ENCODE data around the gene CDH7.

CDH7 gene

GRCh38 chr18:65808759-65809158, 57.9 kb downstream of the CDH7 start:
- WGBS, 2 donors (ENCODE audit: extremely low coverage in 2 of 2, insufficient read length in 2 of 2, insufficient replicate concordance in 1 of 2): 100% methylated on average over 3 of the region's 6 CpGs; no CpG with 5 or more reads in 1 of the 2 donors
- H3K23ac ChIP-seq (ENCODE audit: low read depth, low read length, poor library complexity): no peak overlapping the region

GRCh38 chr18:65811307-65811706, 60.5 kb downstream of the CDH7 start:
- H2BK5ac ChIP-seq (ENCODE audit: low read length): no peak overlapping the region
- H3K9me3 ChIP-seq (replicated peaks in 1 of 2; ENCODE audit: control insufficient read depth in 2 of 2, insufficient read depth in 1 of 2, low read depth in 1 of 2, low read length in 2 of 2): no peaks in the 10 kb centered on the region
- H3K79me1 ChIP-seq (ENCODE audit: low read depth, low read length): no peaks in the 10 kb centered on the region
- no CpG with 5 or more reads among the region's 4 CpGs for WGBS, 2 donors (ENCODE audit: extremely low coverage in 2 of 2, insufficient read length in 2 of 2, insufficient replicate concordance in 1 of 2)
- no peak overlapping the region for H2AFZ ChIP-seq (ENCODE audit: low read length)
- no peak overlapping the region for H3K27ac ChIP-seq (replicated peaks; ENCODE audit: low read length)
- H3K9ac ChIP-seq (ENCODE audit: low read depth, low read length, poor library complexity): no peak overlapping the region
- no peak overlapping the region for H3K23ac ChIP-seq (ENCODE audit: low read depth, low read length, poor library complexity)
- H3K36me3 ChIP-seq (replicated peaks in 1 of 2; ENCODE audit: control insufficient read depth in 2 of 2, insufficient read depth in 2 of 2, low read length in 2 of 2): no peaks in the 10 kb centered on the region
- H3K4me2 ChIP-seq (ENCODE audit: insufficient read depth, low read length, poor library complexity, severe bottlenecking): no peak overlapping the region
- no peak overlapping the region for H4K8ac ChIP-seq (ENCODE audit: low read depth, low read length)
- H2AK5ac ChIP-seq (ENCODE audit: low read depth, low read length): no peak overlapping the region
- no peak overlapping the region for H3K4ac ChIP-seq (ENCODE audit: low read length)
- DNase-seq (ENCODE audit: low spot score): no peak
- no peak overlapping the region for H3K14ac ChIP-seq (ENCODE audit: low read length)
- H3K4me3 ChIP-seq (ENCODE audit: low read length in 2 of 2): no peak overlapping the region
- no peak overlapping the region for H3K18ac ChIP-seq (ENCODE audit: low read length)
- no peak overlapping the region for H4K91ac ChIP-seq (ENCODE audit: low read depth, low read length, poor library complexity)
- no peak overlapping the region for H2BK12ac ChIP-seq (ENCODE audit: low read length)
- H2BK120ac ChIP-seq (ENCODE audit: low read depth, low read length): no peak overlapping the region
- no peak overlapping the region for H2BK15ac ChIP-seq (ENCODE audit: low read length)
- H3K4me1 ChIP-seq (ENCODE audit: control insufficient read depth in 2 of 2, insufficient read depth in 1 of 2, low read depth in 1 of 2, low read length in 2 of 2): no peaks in the 10 kb centered on the region
- no peaks in the 10 kb centered on the region for H3K27me3 ChIP-seq (ENCODE audit: control insufficient read depth in 3 of 3, insufficient read depth in 3 of 3, low read depth in 1 of 3, low read length in 3 of 3)

More at GRCh38 chr18:65808759-65809158, 57.9 kb downstream of the CDH7 start:
- no peak overlapping the region for H2BK15ac ChIP-seq (ENCODE audit: low read length)
- no peaks in the 10 kb centered on the region for H3K36me3 ChIP-seq (replicated peaks in 1 of 2; ENCODE audit: control insufficient read depth in 2 of 2, insufficient read depth in 2 of 2, low read length in 2 of 2)
- H3K4ac ChIP-seq (ENCODE audit: low read length): no peak overlapping the region
- H3K4me3 ChIP-seq (ENCODE audit: low read length in 2 of 2): no peak overlapping the region
- H3K9me3 ChIP-seq (replicated peaks in 1 of 2; ENCODE audit: control insufficient read depth in 2 of 2, insufficient read depth in 1 of 2, low read depth in 1 of 2, low read length in 2 of 2): no peaks in the 10 kb centered on the region
- no peak for DNase-seq (ENCODE audit: low spot score)
- H3K4me2 ChIP-seq (ENCODE audit: insufficient read depth, low read length, poor library complexity, severe bottlenecking): no peak overlapping the region
- no peak overlapping the region for H3K14ac ChIP-seq (ENCODE audit: low read length)
- H2AFZ ChIP-seq (ENCODE audit: low read length): no peak overlapping the region
- H2BK120ac ChIP-seq (ENCODE audit: low read depth, low read length): no peak overlapping the region
- H3K4me1 ChIP-seq (ENCODE audit: control insufficient read depth in 2 of 2, insufficient read depth in 1 of 2, low read depth in 1 of 2, low read length in 2 of 2): no peaks in the 10 kb centered on the region
- H2BK5ac ChIP-seq (ENCODE audit: low read length): no peak overlapping the region
- no peak overlapping the region for H3K27ac ChIP-seq (replicated peaks; ENCODE audit: low read length)
- no peak overlapping the region for H4K8ac ChIP-seq (ENCODE audit: low read depth, low read length)
- H4K91ac ChIP-seq (ENCODE audit: low read depth, low read length, poor library complexity): no peak overlapping the region
- H3K18ac ChIP-seq (ENCODE audit: low read length): no peak overlapping the region
- no peaks in the 10 kb centered on the region for H3K79me1 ChIP-seq (ENCODE audit: low read depth, low read length)
- no peak overlapping the region for H3K9ac ChIP-seq (ENCODE audit: low read depth, low read length, poor library complexity)
- no peak overlapping the region for H2BK12ac ChIP-seq (ENCODE audit: low read length)
- no peak overlapping the region for H2AK5ac ChIP-seq (ENCODE audit: low read depth, low read length)
- no peaks in the 10 kb centered on the region for H3K27me3 ChIP-seq (ENCODE audit: control insufficient read depth in 3 of 3, insufficient read depth in 3 of 3, low read depth in 1 of 3, low read length in 3 of 3)

- H3K4me3 ChIP-seq (ENCODE audit: low read length in 2 of 2): no peak overlapping the region
- no peaks in the 10 kb centered on the region for H3K79me1 ChIP-seq (ENCODE audit: low read depth, low read length)
- H2BK120ac ChIP-seq (ENCODE audit: low read depth, low read length): no peak overlapping the region
- no peak overlapping the region for H3K27ac ChIP-seq (replicated peaks; ENCODE audit: low read length)
- H2BK5ac ChIP-seq (ENCODE audit: low read length): no peak overlapping the region
- no CpG with 5 or more reads among the region's 2 CpGs for WGBS, 2 donors (ENCODE audit: extremely low coverage in 2 of 2, insufficient read length in 2 of 2, insufficient replicate concordance in 1 of 2)
- no peak overlapping the region for H2AK5ac ChIP-seq (ENCODE audit: low read depth, low read length)
- H2BK15ac ChIP-seq (ENCODE audit: low read length): no peak overlapping the region
- H3K9ac ChIP-seq (ENCODE audit: low read depth, low read length, poor library complexity): no peak overlapping the region
- no peak overlapping the region for H3K4me2 ChIP-seq (ENCODE audit: insufficient read depth, low read length, poor library complexity, severe bottlenecking)
- no peak overlapping the region for H3K14ac ChIP-seq (ENCODE audit: low read length)
- H4K91ac ChIP-seq (ENCODE audit: low read depth, low read length, poor library complexity): no peak overlapping the region
- H2AFZ ChIP-seq (ENCODE audit: low read length): no peak overlapping the region
- H3K18ac ChIP-seq (ENCODE audit: low read length): no peak overlapping the region
- H3K4me1 ChIP-seq (ENCODE audit: control insufficient read depth in 2 of 2, insufficient read depth in 1 of 2, low read depth in 1 of 2, low read length in 2 of 2): no peaks in the 10 kb centered on the region
- DNase-seq (ENCODE audit: low spot score): no peak
- no peak overlapping the region for H3K4ac ChIP-seq (ENCODE audit: low read length)
- H2BK12ac ChIP-seq (ENCODE audit: low read length): no peak overlapping the region
- no peaks in the 10 kb centered on the region for H3K9me3 ChIP-seq (replicated peaks in 1 of 2; ENCODE audit: control insufficient read depth in 2 of 2, insufficient read depth in 1 of 2, low read depth in 1 of 2, low read length in 2 of 2)
- H3K36me3 ChIP-seq (replicated peaks in 1 of 2; ENCODE audit: control insufficient read depth in 2 of 2, insufficient read depth in 2 of 2, low read length in 2 of 2): no peaks in the 10 kb centered on the region
- H3K23ac ChIP-seq (ENCODE audit: low read depth, low read length, poor library complexity): no peak overlapping the region
- H3K27me3 ChIP-seq (ENCODE audit: control insufficient read depth in 3 of 3, insufficient read depth in 3 of 3, low read depth in 1 of 3, low read length in 3 of 3): no peaks in the 10 kb centered on the region
- no peak overlapping the region for H4K8ac ChIP-seq (ENCODE audit: low read depth, low read length)
These were observed 64.7 kb downstream of the CDH7 start for GRCh38 chr18:65815506-65815905.

GRCh38 chr18:65817178-65817577, 66.4 kb downstream of the CDH7 start:
- no CpG with 5 or more reads among the region's 4 CpGs for WGBS, 2 donors (ENCODE audit: extremely low coverage in 2 of 2, insufficient read length in 2 of 2, insufficient replicate concordance in 1 of 2)
- no peak overlapping the region for H2AFZ ChIP-seq (ENCODE audit: low read length)
- H3K27ac ChIP-seq (replicated peaks; ENCODE audit: low read length): no peak overlapping the region
- H2BK5ac ChIP-seq (ENCODE audit: low read length): no peak overlapping the region
- H3K18ac ChIP-seq (ENCODE audit: low read length): no peak overlapping the region
- no peak for DNase-seq (ENCODE audit: low spot score)
- H3K36me3 ChIP-seq (replicated peaks in 1 of 2; ENCODE audit: control insufficient read depth in 2 of 2, insufficient read depth in 2 of 2, low read length in 2 of 2): no peaks in the 10 kb centered on the region
- H2BK120ac ChIP-seq (ENCODE audit: low read depth, low read length): no peak overlapping the region
- no peak overlapping the region for H3K14ac ChIP-seq (ENCODE audit: low read length)
- no peak overlapping the region for H3K9ac ChIP-seq (ENCODE audit: low read depth, low read length, poor library complexity)
- H3K4me1 ChIP-seq (ENCODE audit: control insufficient read depth in 2 of 2, insufficient read depth in 1 of 2, low read depth in 1 of 2, low read length in 2 of 2): no peaks in the 10 kb centered on the region
- no peak overlapping the region for H3K4ac ChIP-seq (ENCODE audit: low read length)
- no peak overlapping the region for H4K91ac ChIP-seq (ENCODE audit: low read depth, low read length, poor library complexity)
- H3K27me3 ChIP-seq (ENCODE audit: control insufficient read depth in 3 of 3, insufficient read depth in 3 of 3, low read depth in 1 of 3, low read length in 3 of 3): no peaks in the 10 kb centered on the region
- no peak overlapping the region for H3K4me2 ChIP-seq (ENCODE audit: insufficient read depth, low read length, poor library complexity, severe bottlenecking)
- no peak overlapping the region for H2AK5ac ChIP-seq (ENCODE audit: low read depth, low read length)
- H3K79me1 ChIP-seq (ENCODE audit: low read depth, low read length): no peaks in the 10 kb centered on the region
- H3K9me3 ChIP-seq (replicated peaks in 1 of 2; ENCODE audit: control insufficient read depth in 2 of 2, insufficient read depth in 1 of 2, low read depth in 1 of 2, low read length in 2 of 2): no peaks in the 10 kb centered on the region
- H4K8ac ChIP-seq (ENCODE audit: low read depth, low read length): no peak overlapping the region
- H2BK15ac ChIP-seq (ENCODE audit: low read length): no peak overlapping the region
- no peak overlapping the region for H3K23ac ChIP-seq (ENCODE audit: low read depth, low read length, poor library complexity)
- H2BK12ac ChIP-seq (ENCODE audit: low read length): no peak overlapping the region
- no peak overlapping the region for H3K4me3 ChIP-seq (ENCODE audit: low read length in 2 of 2)

Measured in neuronal stem cell (in vitro differentiated cells).